Prostate gland (tissue), 2 donors: ENCODE results near the gene ZNF536. TPM values are rescaled to one million over a fixed set of nuclear protein-coding genes. Genes with fewer than 3 reads are reported as not detected.
"Not testable (repeated sequence)": the region's sequence is repeated elsewhere in the genome, so short reads cannot be mapped to it uniquely, and the experiment has no call there.

ENCODE experiments used
- DNase-seq: peaks from one replicate; pipeline ENCODE4 v3.0.0-alpha.2; 2019; ENCODE audit warnings: low spot score
- H3K27ac ChIP-seq, 2 donors: fragments of 200-600 bp; sonication (generic); 2 replicates each; pipeline ENCODE4 v1.5.1; 2017 to 2019
- H3K27me3 ChIP-seq: fragments of 200-600 bp; sonication (generic); replicated peaks from 2 replicates; pipeline ENCODE4 v1.5.1; 2019; ENCODE audit not compliant: insufficient read depth
- H3K36me3 ChIP-seq, 2 donors: fragments of 200-600 bp; sonication (generic); 1 replicate in 1 of 2; 2 replicates in 1 of 2; pipeline versions ENCODE4 v1.5.1 to v1.8.1; 2017 to 2019
- H3K4me1 ChIP-seq: fragments of 200-600 bp; sonication (generic); replicated peaks from 2 replicates; pipeline ENCODE4 v1.5.1; 2019
- H3K4me3 ChIP-seq, 2 donors: fragments of 200-600 bp; sonication (generic); 2 replicates each; pipeline ENCODE4 v1.5.1; 2017 to 2019
- H3K9me3 ChIP-seq: fragments of 200-600 bp; sonication (generic); 2 replicates; pipeline ENCODE4 v1.5.1; 2017
- POLR2A ChIP-seq: fragments of 450-650 bp; IDR thresholded peaks from one replicate; pipeline ENCODE4 v1.6.1; 2016; ENCODE audit warnings: antibody characterized with exemption, mild to moderate bottlenecking
- POLR2AphosphoS5 ChIP-seq: sonication (generic); formaldehyde crosslinking; IDR thresholded peaks from one replicate; pipeline ENCODE4 v1.6.1; 2017; ENCODE audit warnings: antibody characterized with exemption
- WGBS: methylation state at CpG from one replicate; pipeline ENCODE4 v1.1.5; 2018; 5-methylcytosine and 5-hydroxymethylcytosine counted together
- intact Hi-C: fragments of 100-400 bp; cut with DNase I; formaldehyde crosslinking; loops from one replicate; pipeline ENCODE4 v1.14.2; 2022
- total RNA-seq, 2 donors: library from RNA; depleted of rRNA; stranded (reverse); fragments of >200 nt; gene quantifications; one replicate each; pipeline ENCODE4 v1.1.0, GENCODE V29; 2016
- TF ChIP-seq, protein P1 (sequence below), 4 experiments: fragments of 200-600 bp in 2 of 4; fragments of 450-650 bp in 2 of 4; sonication (generic) in 2 of 4; IDR thresholded peaks; 1 replicate in 3 of 4; 2 replicates in 1 of 4; pipeline ENCODE4 v1.5.1; 2016 to 2019; ENCODE audit warnings: antibody characterized with exemption in 4 of 4, mild to moderate bottlenecking in 2 of 4, moderate library complexity in 2 of 4

Gene ZNF536
- total RNA-seq, 2 donors from 2014 or later: 1.1 to 42.0 TPM

DNA sequence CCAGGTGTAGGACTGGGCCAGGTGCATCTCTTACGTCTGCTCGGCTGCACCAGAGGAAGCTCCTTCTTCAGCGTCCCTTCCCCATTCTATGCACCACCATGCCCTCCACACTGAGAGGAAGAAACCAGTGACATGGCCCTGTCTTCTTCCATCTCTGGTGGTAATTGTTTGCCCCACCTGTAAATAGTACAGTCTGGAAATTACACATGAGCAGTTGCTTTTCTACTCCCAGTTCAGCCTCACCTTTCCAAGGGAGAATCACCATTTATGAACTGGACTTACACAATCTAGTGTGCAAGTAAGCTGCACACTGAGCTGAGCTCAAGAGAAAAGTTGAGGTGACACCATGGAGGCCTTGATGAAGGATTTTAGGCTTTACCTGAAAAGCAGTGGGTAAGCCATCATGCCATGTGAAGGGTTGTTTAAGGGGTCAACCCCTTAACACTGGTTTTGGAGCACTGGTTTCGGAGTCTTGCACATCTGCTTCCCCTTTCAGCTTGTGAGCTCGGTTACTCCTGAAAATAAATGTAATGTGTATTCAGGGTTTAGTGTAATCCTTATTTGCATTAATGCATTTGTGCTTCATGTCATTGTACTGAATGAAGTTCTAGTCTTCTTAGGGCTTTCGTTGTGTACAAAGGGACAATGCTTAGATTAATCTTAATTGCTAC is 22.4 kb downstream of the ZNF536 start:
- 93% methylated on average over 6 of the region's 6 CpGs for WGBS

DNA sequence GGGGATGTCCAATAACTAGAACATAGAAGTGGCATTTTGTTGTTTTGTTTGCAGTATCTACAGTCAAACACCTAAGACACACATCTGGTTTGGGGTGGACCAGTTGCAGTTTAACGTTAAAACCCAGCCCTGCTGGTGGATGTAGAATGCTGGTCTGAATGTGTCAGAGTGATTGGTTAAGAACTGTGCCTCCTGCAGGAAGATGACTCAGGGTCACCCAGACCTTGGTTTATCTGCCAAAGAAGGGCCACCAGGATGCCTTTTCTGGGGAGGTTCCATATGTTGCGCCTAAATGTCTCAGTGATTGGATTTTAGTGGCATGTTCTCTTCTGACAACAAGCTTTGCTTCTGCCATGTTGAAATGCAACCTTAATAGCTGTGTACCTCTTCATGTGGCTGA is 23.1 kb downstream of the ZNF536 start:
- no peak for DNase-seq
- Histone ChIP-seq H3K4me1 (no peaks in the 10 kb centered on the region), H3K36me3 (no peaks in the 10 kb centered on the region), H3K27ac (no peak overlapping the region), H3K9me3 (no peaks in the 10 kb centered on the region), H3K27me3 (no peaks in the 10 kb centered on the region), H3K4me3 (no peak overlapping the region)
- 75% methylated on average over 2 of the region's 2 CpGs for WGBS
- intact Hi-C loops: no loop called here
- TF ChIP-seq, protein P1, sequence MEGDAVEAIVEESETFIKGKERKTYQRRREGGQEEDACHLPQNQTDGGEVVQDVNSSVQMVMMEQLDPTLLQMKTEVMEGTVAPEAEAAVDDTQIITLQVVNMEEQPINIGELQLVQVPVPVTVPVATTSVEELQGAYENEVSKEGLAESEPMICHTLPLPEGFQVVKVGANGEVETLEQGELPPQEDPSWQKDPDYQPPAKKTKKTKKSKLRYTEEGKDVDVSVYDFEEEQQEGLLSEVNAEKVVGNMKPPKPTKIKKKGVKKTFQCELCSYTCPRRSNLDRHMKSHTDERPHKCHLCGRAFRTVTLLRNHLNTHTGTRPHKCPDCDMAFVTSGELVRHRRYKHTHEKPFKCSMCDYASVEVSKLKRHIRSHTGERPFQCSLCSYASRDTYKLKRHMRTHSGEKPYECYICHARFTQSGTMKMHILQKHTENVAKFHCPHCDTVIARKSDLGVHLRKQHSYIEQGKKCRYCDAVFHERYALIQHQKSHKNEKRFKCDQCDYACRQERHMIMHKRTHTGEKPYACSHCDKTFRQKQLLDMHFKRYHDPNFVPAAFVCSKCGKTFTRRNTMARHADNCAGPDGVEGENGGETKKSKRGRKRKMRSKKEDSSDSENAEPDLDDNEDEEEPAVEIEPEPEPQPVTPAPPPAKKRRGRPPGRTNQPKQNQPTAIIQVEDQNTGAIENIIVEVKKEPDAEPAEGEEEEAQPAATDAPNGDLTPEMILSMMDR (IDR thresholded peaks at IDR 0.05): no peak
- no peak for TF ChIP-seq POLR2AphosphoS5
- no peak for TF ChIP-seq POLR2A

More for the DNA sequence above, 22.4 kb downstream of the ZNF536 start:
- intact Hi-C loops: no loop called here
- H3K4me1 ChIP-seq: no peaks in the 10 kb centered on the region
- H3K9me3 ChIP-seq: no peaks in the 10 kb centered on the region
- TF ChIP-seq POLR2A (no peak), POLR2AphosphoS5 (no peak)
- TF ChIP-seq, protein P1 (IDR thresholded peaks at IDR 0.05): no peak
- no peak overlapping the region for H3K27ac ChIP-seq
- no peaks in the 10 kb centered on the region for H3K27me3 ChIP-seq
- H3K4me3 ChIP-seq: no peak overlapping the region
- H3K36me3 ChIP-seq: no peaks in the 10 kb centered on the region
- no peak for DNase-seq

DNA sequence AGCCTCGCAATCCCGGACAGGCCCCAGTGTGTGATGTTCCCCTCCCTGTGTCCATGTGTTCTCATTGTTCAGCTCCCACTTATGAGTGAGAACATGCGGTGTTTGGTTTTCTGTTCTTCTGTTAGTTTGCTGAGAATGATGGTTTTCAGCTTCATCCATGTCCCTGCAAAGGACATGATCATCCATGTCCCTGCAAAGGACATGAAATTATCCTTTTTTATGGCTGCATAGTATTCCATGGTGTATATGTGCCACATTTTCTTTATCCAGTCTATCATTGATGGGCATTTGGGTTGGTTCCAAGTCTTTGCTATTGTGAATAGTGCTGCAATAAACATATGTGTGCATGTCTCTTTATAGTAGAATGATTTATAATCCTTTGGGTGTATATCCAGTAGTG is 26.4 kb downstream of the ZNF536 start:
- WGBS: 95% methylated on average over 3 of the region's 3 CpGs
- intact Hi-C loops, H3K27me3 ChIP-seq, H3K4me1 ChIP-seq, H3K36me3 ChIP-seq, H3K9me3 ChIP-seq, DNase-seq, H3K4me3 ChIP-seq, H3K27ac ChIP-seq: not testable (repeated sequence)

DNA sequence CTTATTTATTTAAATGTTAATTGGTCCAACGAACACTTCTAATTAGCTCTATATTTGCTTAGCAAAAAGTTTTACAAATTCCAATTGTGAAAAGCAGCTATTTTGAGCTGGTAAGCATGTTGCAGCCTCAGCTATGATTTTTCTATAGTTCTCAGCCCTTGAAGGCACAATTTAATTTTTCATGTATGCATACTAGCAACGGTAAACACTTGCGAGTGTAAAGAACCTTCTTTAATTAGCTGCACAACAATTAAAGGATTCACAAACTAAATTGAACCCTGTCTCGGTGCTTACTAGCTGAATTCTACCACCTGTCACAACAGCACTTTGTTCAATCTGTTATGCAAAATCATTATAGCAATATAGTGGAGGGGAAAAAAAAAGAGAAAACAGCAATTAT is 29.8 kb downstream of the ZNF536 start:
- Histone ChIP-seq H3K9me3 (no peaks in the 10 kb centered on the region), H3K27ac (no peak overlapping the region), H3K36me3 (no peaks in the 10 kb centered on the region), H3K27me3 (no peaks in the 10 kb centered on the region), H3K4me3 (no peak overlapping the region), H3K4me1 (no peaks in the 10 kb centered on the region)
- DNase-seq: no peak
- intact Hi-C loops: loop anchor here (10.0 kb wide), 1 partner anchor 177 kb away; no protein-coding TSS in a partner anchor
- TF ChIP-seq POLR2AphosphoS5 (no peak), POLR2A (no peak)
- 83% methylated on average over 4 of the region's 4 CpGs for WGBS

DNA sequence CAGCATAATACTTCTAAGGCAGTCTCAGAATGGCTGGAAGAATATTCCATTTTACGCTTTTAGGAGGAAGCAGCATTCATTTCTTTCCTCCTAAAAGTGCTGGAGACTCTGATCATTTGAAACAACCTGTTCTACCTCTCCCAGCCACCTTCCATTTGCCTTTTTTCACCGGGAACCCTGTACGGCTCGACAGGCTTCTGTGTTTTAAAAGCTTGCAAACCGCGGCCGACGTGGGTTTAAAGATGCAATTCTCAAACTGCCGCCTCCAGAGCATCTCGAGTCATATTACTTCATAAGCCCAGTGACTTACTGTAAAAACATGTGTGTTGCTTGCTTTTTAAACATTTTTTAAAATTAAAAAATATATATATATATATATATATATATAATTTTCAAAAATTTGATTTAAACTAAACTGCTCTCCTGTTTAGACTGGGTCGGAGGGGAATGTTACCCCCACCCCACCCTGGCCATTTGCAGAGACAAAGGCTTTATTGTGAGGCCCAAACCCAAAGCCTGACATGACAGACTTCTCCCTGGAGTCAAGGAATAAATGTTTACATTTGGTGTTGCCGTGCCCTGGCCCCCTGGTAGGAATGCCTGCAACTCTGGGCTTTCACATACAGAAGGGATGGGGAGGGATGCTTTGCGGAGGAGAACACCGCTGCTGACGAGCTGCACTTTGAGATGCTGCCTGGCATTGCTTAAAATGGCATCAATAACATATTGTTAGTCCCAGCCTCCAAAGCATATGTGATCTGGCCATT is 30.4 kb downstream of the ZNF536 start:
- Histone ChIP-seq H3K9me3 (no peaks in the 10 kb centered on the region), H3K27me3 (no peaks in the 10 kb centered on the region), H3K36me3 (no peaks in the 10 kb centered on the region), H3K4me3 (no peak overlapping the region), H3K4me1 (no peaks in the 10 kb centered on the region), H3K27ac (no peak overlapping the region)
- TF ChIP-seq POLR2AphosphoS5 (no peak), POLR2A (no peak)
- TF ChIP-seq, protein P1 (IDR thresholded peaks at IDR 0.05): no peak
- no peak for DNase-seq
- WGBS: 53% methylated on average over 15 of the region's 15 CpGs
- intact Hi-C loops: loop anchor here (10.0 kb wide), 1 partner anchor 178 kb away; no protein-coding TSS in a partner anchor
